GM13977 (cell line): ENCODE data around the gene TK2.

Source experiments
- DNase-seq: peaks from one replicate; pipeline ENCODE4 v3.0.0; 2012; ENCODE audit warnings: low spot score
- CTCF ChIP-seq: IDR thresholded peaks from 2 replicates; pipeline ENCODE4 v1.5.1; 2012; ENCODE audit warnings: mild to moderate bottlenecking, control low read depth; ENCODE audit not compliant: insufficient read depth; ENCODE audit errors: extremely low read depth, missing control alignments
- in situ Hi-C: fragments of 300-500 bp; cut with MboI; formaldehyde crosslinking; loops from one replicate; pipeline ENCODE4 v1.12.0; 2022; ENCODE audit warnings: low sequenced_read_pairs, low pct_unique_long_range_greater_than_20kb, mixed read lengths, inconsistent platforms; ENCODE audit not compliant: unreplicated experiment

Gene TK2

GRCh38 chr16:66548068-66548467, 1.9 kb downstream of the TK2 start:
- in situ Hi-C loops, result no loop called here
- DNase-seq, result no peak
- no peak for TF ChIP-seq CTCF

DNA sequence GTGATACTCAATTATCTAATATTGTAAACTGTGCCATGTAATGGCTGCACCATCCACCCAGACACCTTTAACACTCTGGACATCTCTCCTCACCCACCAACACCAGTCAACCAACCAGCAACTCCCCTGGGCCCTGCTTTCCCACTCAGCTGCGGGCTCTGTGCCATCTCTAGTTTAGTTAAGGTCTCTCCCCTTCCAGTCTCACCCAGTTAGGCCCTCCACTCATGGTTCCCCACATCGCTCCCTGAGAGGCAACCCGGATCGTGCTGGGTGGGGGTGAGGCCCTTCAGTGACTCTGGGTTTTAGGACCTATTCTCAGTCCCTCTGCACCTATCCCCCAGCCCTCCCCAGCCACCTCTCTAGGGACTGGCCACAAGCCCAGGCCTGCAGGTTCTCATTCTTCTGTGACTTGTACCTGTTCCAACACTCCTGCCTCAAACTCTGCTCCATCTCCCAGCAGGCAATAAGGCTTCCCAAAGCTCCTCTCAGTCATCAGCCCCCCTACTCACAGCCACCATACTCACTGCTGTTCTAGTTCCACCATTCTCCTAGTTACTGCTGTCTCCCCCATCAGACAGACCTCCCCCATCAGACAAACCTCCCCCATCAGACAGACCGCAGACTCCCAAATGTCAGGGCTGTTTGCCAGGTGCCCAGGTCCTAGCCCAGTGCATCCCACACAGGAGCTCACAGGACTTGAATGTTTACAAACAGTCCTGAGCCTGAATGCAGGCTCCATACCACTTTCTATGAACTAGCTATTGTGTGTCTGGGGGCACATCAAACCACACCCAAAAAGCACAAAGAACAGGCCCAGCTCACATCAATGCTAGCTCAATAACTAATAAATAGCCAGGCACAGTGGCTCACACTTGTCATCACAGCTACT, 2.6 kb downstream of the TK2 start:
- TF ChIP-seq CTCF, result no peak
- no peak for DNase-seq
- in situ Hi-C loops, result no loop called here

- no peak for DNase-seq
- no peak for TF ChIP-seq CTCF
- in situ Hi-C loops, result no loop called here
Measured at GRCh38 chr16:66544016-66544757, 5.7 kb downstream of the TK2 start.

- no peak for DNase-seq
- in situ Hi-C loops, result no loop called here
- TF ChIP-seq CTCF, result no peak
Measured at GRCh38 chr16:66543541-66543940, 6.4 kb downstream of the TK2 start.

GRCh38 chr16:66542396-66542795, 7.5 kb downstream of the TK2 start:
- TF ChIP-seq CTCF, result no peak
- no peak for DNase-seq
- in situ Hi-C loops, result no loop called here

- in situ Hi-C loops, result no loop called here
- no peak for TF ChIP-seq CTCF
- no peak for DNase-seq
Measured at GRCh38 chr16:66541388-66542355, 8.2 kb downstream of the TK2 start.
